Ishikawa (cell line): ENCODE results near the gene MBTPS1.

Source experiments
- CEBPB ChIP-seq: IDR thresholded peaks from 2 replicates; pipeline ENCODE4 v1.6.1; 2012
- CREB1 ChIP-seq: IDR thresholded peaks from 2 replicates; pipeline ENCODE4 v1.6.1; 2012; ENCODE audit warnings: low read depth
- EGR1 ChIP-seq: IDR thresholded peaks from 2 replicates; pipeline ENCODE4 v1.6.1; 2012
- EP300 ChIP-seq: IDR thresholded peaks from 2 replicates; pipeline ENCODE4 v1.6.1; 2012; ENCODE audit warnings: borderline replicate concordance
- FOXM1 ChIP-seq: IDR thresholded peaks from 2 replicates; pipeline ENCODE4 v1.6.1; 2012; ENCODE audit warnings: low read depth, borderline replicate concordance
- MAX ChIP-seq: IDR thresholded peaks from 2 replicates; pipeline ENCODE4 v1.6.1; 2012
- NFIC ChIP-seq: IDR thresholded peaks from 2 replicates; pipeline ENCODE4 v1.6.1; 2012
- RAD21 ChIP-seq: IDR thresholded peaks from 2 replicates; pipeline ENCODE4 v1.6.1; 2012; ENCODE audit warnings: low read depth
- REST ChIP-seq: IDR thresholded peaks from 2 replicates; pipeline ENCODE4 v1.6.1; 2012; ENCODE audit warnings: low read depth, mild to moderate bottlenecking
- TAF1 ChIP-seq: IDR thresholded peaks from 2 replicates; pipeline ENCODE4 v1.6.1; 2012; ENCODE audit warnings: low read depth, mild to moderate bottlenecking
- TCF12 ChIP-seq: IDR thresholded peaks from 2 replicates; pipeline ENCODE4 v1.6.1; 2012; ENCODE audit warnings: low read depth
- TEAD4 ChIP-seq: IDR thresholded peaks from 2 replicates; pipeline ENCODE4 v1.6.1; 2012
- USF1 ChIP-seq: IDR thresholded peaks from 2 replicates; pipeline ENCODE4 v1.6.1; 2012
- YY1 ChIP-seq: IDR thresholded peaks from 2 replicates; pipeline ENCODE4 v1.6.1; 2012; ENCODE audit warnings: low read depth
- ZBTB7A ChIP-seq: IDR thresholded peaks from 2 replicates; pipeline ENCODE4 v1.6.1; 2012; ENCODE audit warnings: low read depth

Gene MBTPS1

GRCh38 chr16:84116720-84117493 lies at the start of gene MBTPS1:
Gene MBTPS1, minus strand, starts transcription at chr16:84116942. Its CDS starts 15,159 bp downstream, at chr16:84101783.
- TF ChIP-seq REST (no peak), EGR1 (no peak; the same call in 1 of the 2 replicates), CEBPB (no peak), RAD21 (0 out of 2 replicates have a peak, but pooled peaks have one; percentile 7), CREB1 (no peak), FOXM1 (no peak), TEAD4 (no peak), NFIC (peak; percentile 12; the same call in 1 of the 2 replicates), ZBTB7A (peak; percentile 72; the same call in 1 of the 2 replicates), YY1 (peak; percentile 69), TCF12 (peak; percentile 64; the same call in 1 of the 2 replicates), MAX (peak; percentile 48), USF1 (peak; percentile 10; the same call in 1 of the 2 replicates), EP300 (no peak), TAF1 (peak; percentile 85)

- TF ChIP-seq REST (no peak), CEBPB (no peak), MAX (no peak), YY1 (no peak), NFIC (no peak), EP300 (no peak), TEAD4 (no peak), CREB1 (no peak), USF1 (no peak), FOXM1 (no peak)
These were observed 49.0 kb upstream of the MBTPS1 start for GRCh38 chr16:84165746-84166145.

- TF ChIP-seq CEBPB: no peak
- no peak for TF ChIP-seq TCF12
- no peak for TF ChIP-seq NFIC
- no peak for TF ChIP-seq FOXM1
- no peak for TF ChIP-seq TEAD4
- no peak for TF ChIP-seq YY1
- no peak for TF ChIP-seq USF1
- no peak for TF ChIP-seq EP300
- TF ChIP-seq ZBTB7A: no peak
- TF ChIP-seq MAX: no peak
- no peak for TF ChIP-seq EGR1
- no peak for TF ChIP-seq REST
- no peak for TF ChIP-seq RAD21
- no peak for TF ChIP-seq CREB1
These were observed 45.1 kb upstream of the MBTPS1 start for GRCh38 chr16:84161801-84162200.
